Stimulated activated naive CD4-positive, alpha-beta T cell treated with Interleukin-2 at 50 U/mL for 16 hours (primary cell): ENCODE results near the gene CALHM5.
A peak's percentile ranks its signal among the peaks of the same experiment; 100 is the strongest.

ENCODE experiments used
- DNase-seq: peaks from one replicate; lab custom pipeline; 2025; lab: John Stamatoyannopoulos, UW

CALHM5 gene

DNA sequence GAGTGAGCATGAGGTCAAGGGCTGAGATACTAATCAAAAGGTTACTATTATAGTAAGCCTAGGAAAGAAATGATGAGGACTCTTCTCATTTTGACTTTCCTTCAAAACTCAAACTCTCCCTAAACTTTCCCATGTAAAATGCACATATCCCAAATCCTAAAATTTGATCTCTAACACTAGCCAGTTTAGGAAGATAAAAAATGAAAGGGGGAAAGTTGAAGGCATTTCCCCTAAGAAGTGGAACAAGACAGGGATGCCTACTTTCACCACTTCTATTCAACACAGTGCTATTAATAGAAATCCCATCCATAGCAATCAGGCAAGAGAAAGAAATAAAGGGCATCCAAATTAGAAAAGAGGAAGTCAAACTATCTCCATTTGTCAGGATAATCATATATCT is 2.9 kb upstream of the CALHM5 start:
- no peak for DNase-seq

DNA sequence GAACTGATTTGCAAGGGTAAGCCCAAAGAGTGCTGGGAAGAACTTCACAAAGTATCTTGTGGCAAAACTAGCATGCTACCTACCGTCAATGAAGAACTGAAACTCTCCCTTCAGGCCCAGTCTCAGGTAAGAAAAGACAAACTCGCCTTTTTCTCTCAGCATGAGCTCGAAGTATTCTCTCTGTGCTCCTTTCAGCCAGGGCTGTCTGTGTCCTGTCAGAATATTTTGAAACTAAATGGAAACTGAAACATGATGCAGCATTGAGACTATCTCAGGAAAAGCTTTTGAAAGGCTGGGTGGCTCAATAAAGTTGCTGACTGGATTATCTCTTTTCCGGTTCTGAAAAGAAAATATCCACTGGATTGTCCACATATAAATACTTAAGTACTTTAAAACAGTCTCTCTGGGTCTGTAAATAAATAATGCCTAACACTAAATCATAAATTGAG is 696 bp downstream of the CALHM5 start:
- no peak for DNase-seq

DNA sequence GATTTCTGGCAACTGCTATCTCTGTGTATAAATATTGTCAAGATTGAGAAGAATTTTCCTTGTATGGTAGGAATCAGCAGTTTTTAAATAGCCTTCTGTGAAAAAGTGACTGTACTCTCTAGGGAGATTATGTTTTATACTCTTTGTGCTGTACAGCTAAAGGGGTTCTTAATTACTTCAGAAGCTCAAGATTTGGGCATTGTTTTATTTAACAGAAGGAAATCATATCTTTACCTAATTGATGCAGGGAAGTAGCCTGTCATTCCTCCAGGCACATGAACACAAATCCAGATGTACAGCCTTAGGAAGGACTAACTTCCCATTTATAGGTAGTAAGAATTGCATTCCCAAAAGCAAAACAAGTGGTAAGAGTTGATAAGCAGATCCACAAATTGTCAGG is 1.3 kb downstream of the CALHM5 start:
- no peak for DNase-seq

DNA sequence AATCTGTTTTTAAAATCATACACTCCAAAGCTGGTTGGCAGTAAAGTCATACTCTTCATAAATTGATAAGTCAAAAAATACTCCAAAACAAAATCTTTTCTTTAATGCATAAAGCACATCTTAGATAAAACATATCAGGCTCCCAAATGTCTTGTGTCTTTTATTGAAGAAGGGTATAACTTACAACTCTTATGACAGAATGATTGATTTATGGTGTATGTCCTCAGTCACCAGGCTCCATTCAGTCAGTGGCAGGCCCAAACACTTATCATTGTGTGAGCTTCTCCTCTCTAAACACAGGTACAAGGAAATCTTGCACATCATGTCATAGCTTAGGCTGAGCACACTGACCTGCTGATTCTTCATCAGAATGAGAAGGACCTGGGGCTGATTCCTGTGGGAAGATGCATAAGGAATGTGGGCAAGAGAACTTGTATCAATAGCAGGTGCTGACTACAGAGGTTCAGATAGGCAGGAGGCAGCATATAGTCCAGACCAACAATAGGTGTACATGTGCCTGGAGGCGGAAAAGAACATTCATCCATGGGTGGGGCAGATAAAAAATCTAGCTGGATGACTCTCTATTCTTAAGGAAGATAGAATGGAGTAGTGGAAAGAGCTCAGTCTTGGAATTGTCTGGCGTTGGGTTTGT is 1.9 kb downstream of the CALHM5 start:
- no peak for DNase-seq

DNA sequence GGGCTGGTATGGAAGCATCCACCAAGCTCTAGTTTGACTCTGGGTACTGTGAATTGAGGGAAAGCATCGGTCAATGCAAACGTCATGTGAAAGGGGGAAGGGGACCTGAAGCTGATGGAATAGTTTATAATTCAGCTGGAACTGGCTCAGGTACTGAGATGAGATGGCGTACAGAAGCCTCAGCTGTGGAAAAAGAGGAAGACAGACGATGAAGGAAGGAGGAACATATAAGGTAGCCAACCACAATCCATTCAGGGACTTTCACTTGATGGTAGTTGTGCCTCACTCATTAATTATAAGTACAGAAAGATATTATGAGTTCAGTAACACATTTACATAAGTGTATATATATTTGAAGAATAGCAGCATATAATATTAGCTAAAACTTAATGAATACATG is 2.7 kb downstream of the CALHM5 start:
- no peak for DNase-seq

DNA sequence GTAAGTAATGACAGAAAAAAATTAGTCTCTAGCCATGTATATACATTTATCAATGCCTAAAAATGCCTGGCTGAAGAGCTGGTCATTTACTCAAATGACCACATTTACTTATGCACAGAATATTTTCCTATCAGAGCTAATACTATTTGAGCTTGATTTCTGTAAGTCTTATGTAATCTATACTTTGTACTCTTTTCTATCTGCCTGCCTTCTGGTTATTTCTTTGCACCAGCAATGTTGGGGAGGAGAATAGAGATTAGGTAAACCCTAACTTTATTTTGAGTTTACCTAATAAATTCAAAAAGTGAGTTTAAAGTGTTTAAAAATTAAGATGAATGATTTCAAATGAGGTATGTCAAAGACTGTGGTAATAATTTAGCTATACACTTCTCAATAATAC is 3.7 kb downstream of the CALHM5 start:
- no peak for DNase-seq

DNA sequence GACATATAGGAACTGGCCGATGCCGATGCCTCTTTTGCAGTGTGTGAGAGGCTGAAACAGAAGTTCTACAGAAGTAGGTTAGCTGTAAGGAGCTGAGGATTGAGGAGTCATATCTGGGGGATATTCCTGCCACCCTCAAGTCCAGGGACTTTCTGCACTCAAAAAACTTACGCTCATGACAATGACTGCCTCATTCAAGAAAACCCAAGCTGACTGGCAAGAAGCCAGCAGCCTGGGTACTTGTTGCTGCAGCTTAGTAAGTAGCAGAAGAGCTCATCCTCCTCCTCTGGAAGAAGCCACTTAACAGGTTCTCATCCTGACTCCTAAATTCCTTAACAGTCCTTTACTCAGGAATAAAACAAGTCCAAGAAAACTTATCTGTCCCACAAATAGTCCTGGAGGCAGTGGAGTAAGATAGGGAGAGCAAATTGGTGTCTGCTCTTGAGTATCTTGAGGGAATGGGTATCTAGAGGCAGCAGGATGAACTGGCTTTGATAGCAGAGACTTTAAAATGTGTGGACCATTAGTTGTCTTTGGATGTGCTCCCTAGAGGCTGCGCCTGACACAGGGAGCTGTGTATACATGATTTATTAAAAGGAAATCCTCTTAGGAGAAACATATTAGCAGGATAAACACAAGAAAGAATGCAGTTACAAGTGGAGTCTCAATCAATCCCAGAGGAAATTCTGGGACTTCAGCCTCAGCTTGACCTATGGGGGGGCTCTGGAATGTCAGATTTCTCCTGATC is 7.4 kb downstream of the CALHM5 start:
- DNase-seq = no peak

DNA sequence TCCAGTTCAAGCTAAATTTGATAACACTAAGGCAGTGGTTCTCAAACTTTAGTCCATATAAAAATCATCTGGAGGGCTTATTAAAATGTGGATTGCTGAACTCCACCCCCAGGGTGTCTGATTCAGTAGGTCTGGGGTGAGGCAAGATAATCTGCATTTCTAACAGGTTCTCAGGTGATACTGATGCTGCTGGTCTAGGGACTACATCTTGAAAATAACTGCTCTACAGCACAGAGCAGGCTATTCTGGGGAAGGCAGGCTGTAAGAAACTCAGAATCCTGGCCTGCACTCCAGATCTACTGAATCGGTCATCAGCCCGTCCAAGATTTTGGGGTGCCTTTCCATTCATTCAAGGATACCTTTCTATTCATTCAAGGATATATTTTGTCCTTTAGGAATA is 11.5 kb downstream of the CALHM5 start:
- DNase-seq = no peak

DNA sequence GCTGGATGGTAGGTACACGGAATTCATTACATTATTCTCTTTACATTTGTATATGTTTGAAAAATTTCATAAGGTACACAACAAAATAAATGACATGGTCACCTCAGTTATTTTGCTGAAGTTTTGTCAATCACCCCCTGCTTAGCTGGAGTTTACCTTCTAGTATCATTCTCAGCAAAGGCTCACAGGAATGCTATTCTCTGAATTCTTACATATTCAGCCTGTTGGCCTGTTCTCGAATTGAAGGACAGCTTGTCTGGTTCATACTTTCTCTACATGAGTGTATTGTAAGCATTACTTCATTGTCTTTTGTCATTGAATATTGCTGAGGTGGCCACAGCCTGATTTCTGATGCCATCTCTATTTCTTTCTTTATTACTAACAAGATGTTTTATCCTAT is 12.8 kb downstream of the CALHM5 start:
- no peak for DNase-seq

DNA sequence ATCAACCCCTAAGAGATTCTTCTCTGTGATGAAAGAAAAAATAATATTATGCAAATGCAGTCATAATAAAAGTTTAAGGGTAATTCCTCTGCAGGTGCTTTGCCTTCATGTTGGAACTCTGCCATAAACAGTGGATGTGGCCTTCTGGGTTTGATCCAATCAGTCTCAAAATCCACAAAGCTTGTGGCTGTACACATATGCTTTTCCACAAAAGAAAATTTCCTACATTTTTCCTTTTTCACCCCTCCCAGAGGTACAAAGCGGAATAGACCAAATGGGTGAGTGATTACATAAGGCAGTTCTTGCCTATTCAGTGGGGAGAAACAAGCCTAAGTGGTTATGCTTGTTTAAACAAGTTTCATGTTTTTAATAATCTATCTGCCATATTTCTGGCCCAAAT is 16.7 kb downstream of the CALHM5 start:
- DNase-seq = no peak

DNA sequence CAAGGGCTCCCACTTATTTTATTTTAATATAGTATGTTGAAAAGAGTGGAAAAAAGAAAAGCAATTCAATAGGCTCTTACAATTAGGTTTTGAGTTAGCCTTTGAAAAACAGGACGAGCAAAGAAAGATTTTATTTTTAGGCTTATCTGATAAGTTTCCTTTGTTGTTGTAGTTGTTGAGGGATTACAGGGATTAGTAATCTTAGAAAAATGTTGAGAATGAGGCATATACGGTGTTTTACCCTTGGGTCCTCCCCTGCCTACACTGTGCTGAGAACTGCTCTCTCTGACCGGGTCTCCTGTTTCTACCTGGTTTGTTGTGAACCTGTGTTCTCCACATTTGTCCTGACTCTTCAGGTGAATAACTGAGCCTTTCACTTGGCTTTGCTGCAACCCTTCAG is 17.3 kb downstream of the CALHM5 start:
- no peak for DNase-seq

DNA sequence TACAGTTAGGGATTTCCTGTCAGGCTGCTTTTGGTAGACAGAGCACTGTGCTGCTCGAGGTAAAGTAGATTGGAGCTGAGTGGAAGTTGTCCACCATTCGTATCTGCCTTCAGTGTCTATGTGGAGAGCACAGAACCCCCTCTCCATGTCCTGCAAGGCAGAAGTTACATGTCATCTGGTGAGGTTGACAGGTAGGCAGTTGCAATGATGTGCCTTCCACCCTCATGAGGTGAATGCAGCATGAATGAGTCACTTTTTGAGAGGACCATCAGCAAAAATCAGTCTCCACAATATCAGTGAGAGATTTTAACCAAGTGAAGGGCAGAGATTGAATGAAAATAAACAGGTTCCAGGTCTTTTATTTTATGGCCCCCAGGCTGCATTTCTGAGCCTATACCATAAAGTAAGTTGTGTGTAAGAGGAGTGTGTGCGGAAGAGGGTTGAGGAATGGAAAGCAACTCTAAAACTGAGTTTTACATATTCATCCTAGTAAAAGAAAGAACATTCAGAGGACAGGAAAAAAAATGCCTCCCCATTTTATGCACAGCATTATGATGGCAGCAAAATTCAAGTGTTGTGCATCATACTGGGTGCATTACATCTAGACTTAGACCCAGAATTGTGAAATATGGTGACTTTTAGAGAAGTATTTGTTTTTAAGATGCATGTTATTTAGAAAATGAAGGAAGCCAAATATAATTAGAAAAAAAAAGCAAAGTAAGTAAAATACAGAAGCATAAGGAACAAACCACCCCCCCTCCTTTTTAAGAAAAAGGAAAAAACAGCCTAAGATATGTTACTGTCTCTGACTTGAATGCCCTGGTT is 18.2 kb downstream of the CALHM5 start:
- no peak for DNase-seq

DNA sequence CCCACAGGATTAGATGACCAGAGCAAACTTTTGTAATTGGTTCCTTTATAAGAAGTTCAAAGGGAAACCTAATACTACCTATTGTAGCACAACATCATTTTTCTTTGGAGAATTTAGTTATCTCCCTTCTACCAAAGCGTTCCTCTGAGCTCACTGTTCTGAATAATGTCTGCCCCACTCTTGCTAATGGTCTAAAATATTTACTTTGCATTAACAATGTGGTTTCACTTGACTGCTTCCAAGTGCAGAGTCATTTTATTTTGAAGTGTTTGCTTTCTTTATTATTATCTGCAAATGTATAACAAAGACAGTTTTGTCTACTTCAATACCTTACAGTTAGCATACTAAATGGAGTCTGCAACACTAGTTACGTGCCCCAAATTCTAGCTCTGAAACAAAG is 19.0 kb downstream of the CALHM5 start:
- no peak for DNase-seq

DNA sequence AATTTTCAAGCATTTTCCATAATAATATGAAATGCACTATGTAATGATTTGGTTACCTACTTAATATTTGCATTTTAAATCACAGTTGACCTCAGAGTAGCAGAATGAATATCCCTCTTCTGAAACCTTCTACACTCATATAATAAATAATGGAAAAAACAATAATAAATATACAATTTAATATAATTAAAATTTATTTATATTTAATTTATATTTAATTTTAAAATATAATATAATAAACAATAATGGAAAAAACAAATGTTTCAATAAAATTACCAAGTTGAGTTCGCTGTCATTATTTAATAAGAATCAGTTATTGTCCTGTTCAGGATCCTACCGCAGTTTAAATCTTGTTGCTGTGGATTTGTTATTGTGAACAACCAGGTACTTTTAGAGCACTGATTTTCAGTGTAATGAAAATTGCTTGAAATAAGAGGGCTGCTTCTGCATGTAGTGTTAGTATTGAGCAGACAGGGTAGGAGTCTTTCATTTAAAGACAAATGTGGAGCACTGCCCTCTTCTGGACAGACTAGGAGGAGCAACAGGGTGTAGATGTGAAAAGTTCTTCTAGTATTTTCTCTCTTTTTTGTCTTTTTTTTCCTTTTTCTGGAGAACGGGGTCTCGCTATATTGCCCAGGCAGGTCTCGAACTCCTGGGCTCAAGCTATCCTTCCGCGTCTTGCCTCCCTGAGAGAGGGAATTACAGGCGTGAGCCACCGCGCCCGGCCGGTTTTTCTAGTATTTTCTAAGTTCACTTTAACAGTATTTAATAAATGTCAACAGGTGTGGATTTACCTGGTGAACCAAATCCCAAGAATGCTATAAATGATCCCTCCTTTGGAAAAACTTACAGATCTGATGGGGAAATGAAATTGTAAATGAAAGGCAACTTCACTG is 20.5 kb downstream of the CALHM5 start:
- DNase-seq = peak; percentile 36

DNA sequence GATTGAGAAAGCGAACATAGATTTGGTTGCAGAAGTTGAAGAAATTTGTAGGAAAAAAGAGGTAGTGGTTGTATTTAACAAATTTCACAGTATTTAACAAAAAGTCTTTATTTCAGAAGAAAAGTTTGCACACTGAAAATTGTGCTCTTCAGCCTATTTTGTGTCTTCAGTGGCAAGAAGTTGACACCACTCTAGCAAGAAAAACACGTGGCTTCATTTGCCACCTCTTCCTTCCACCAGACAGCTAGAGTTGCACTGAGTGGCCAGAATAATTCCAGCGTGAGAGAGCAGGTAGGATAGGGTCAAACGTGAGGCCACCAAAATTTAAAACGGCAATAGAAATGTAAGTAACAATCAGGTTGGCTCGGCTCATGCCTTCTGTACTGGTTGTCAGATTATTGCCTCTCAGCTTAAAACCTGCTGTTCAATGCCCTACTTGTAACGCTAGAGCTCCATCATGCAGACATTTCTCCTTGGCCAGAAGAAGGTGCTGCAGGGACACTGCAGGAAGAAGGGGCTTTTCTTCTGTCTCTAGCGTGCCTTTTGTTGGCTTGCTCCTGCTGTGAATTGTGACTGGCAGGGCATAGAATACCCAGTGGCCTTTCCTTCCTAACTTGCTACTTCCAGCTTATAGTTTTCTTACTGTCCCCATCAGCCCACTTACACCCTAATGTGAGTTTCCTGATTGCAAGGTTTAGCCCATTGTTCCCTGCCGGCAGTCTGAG is 22.0 kb downstream of the CALHM5 start:
- DNase-seq = no peak

DNA sequence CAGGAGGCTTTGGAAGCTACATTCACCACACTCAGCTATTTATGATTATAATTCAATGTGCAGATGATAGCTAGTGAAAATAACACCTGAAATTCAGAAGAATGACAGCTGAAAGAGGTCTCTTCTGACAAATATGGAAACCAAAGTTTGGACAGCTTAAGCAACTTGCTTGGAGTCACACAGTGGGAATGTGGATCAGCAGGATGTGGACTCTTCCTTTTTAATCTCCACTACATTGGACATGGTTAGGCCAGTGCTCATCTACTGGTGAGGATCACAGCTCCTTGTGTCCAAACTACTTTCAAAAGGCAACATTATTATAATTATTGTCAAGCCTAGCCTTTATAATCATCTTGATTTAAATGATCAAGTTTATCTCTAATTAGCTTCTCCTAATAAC is 23.7 kb downstream of the CALHM5 start:
- DNase-seq = no peak

DNA sequence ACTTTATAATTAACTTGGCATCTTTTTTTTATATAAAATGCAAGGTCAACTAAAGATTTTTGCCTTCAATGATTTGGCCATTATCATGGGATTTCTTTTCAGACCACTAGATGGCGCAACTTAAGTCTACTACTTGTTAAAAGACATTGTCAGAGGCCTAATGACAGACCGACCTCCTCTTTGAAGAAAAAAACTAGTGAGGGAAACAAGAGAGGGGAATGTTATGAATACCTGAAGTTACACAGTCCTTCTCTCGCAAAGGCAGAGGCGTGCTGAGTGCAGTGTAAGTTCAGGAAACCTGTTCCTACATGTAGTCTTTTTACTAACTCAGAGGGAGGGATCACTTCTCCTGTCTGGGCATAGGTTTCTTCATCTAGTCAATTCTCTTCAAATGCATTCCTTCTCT is 24.8 kb downstream of the CALHM5 start:
- no peak for DNase-seq

DNA sequence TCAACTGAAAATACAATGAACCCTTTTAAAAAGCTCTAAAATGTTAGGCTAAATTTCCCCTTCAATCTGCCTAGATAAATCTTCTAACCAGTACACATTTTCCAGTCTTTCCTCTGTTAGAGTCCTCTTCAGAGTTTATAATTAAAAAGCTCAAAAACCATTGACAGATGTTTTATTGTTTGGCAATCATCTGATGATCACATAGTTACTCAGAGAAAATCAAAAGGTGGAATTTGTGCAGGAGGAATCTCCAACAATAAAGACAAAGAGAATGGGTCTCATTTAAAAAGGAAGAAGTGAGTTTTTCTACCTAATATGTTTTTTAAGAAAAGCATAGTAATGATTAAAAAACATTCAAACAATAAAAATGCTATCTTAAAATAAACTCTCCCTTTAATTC is 31.0 kb downstream of the CALHM5 start:
- DNase-seq = no peak

DNA sequence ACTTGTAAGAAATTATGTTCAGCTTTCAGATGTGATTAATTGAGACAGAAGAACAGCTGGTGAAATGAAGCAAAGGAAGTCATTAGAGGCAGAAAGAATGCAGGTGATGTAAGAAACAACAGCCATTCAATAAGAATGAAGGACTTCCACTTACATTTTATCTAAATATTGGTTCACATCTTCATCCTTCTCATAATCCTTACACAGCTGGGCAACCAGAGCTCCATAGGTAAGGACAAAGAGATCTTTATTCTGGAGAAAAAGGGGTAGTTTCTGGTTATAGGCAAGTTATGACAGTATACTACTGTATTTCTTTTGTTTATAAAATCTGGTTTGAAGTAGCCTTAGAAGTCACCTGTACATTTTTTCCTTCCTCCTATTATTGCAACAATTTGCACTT is 31.7 kb downstream of the CALHM5 start:
- no peak for DNase-seq

DNA sequence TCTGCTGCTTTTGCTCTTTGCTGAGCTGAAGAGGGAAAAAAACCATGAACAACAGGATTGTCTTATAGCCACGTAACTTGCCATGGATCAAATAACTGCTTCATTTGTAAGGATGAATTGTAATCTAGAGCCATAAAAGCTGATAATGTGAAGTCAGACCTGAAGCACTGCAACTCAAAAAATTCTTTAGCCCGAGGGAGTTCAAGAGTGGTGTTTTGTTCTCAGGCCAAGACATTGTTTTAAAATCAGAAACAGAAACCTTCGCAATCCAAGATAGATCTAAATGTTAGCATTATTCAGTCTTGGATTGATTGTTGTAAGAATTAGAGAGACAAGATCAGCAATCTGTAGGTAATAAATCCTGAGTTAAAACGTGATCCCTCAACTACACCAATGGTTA is 34.2 kb downstream of the CALHM5 start, which contains the start of gene TRAPPC3L:
Gene TRAPPC3L (minus strand): TSS at position 34 of the 400 bp plus-strand sequence. CDS start 170 bp downstream, outside the sequence.
- no peak for DNase-seq

DNA sequence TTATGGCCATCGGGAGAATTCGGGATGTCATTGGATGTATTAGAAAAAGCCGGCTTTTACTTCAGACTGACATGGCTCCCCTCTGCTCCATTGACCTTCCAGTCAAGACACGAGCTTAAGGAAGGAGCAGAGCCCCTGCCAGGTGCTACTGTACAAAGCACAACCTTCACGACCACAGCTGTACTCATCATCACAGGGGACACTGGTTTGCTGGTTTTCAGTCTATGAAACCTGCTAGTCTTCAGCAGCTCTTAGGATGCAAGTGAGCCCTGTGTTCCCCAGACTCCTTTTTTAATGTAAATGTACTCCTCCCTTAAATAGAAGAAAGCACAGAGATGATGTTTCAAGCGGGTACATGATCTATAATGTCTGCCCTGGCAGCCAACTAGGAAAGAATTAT is 35.9 kb downstream of the CALHM5 start:
- no peak for DNase-seq
